Measurements from ENCODE around the gene PAX2. TPM values are rescaled to one million over a fixed set of nuclear protein-coding genes. Genes with fewer than 3 reads are reported as not detected.

PAX2 gene
- total RNA-seq, 2 donors from 2014 or later, result not detected

Other genes starting within 250 kb of the PAX2 start
- gene SEC31B, start 225.7 kb upstream of the PAX2 start, total RNA-seq, result 10 to 100 TPM; 13.7 to 15.3 TPM
- gene NDUFB8, start 215.7 kb upstream of the PAX2 start, total RNA-seq, result 100 to 1,000 TPM; 172 to 214 TPM
- 10 to 100 TPM; 35.2 to 35.3 TPM for gene HIF1AN, start 209.6 kb upstream of the PAX2 start, total RNA-seq
- gene SLF2, start 167.4 kb downstream of the PAX2 start, total RNA-seq, result 10 to 100 TPM; 18.5 to 20.3 TPM
- gene SEMA4G, start 223.9 kb downstream of the PAX2 start, total RNA-seq, result 100 to 1,000 TPM; 108 to 170 TPM
- 10 to 100 TPM; 66.9 to 69.3 TPM for gene MRPL43, start 241.9 kb downstream of the PAX2 start, total RNA-seq
- 1 to 10 TPM; 3.7 to 5.8 TPM for gene TWNK, start 242.0 kb downstream of the PAX2 start, total RNA-seq

Measured in left colon (tissue), 2 donors.